HG03432 (cell line): ENCODE results near the gene AGAP2.
"Not testable (repeated sequence)": the region's sequence is repeated elsewhere in the genome, so short reads cannot be mapped to it uniquely, and the experiment has no call there.

Experiments
- ATAC-seq: cut with Tn5 transposase; IDR thresholded peaks from one replicate; pipeline ENCODE4 v1.9.1; 2021; ENCODE audit warnings: mild to moderate bottlenecking, moderate library complexity; ENCODE audit not compliant: unreplicated experiment

AGAP2 gene

GRCh38 chr12:57700317-57700716 lies 38.2 kb downstream of the AGAP2 start:
- no peak for ATAC-seq

DNA sequence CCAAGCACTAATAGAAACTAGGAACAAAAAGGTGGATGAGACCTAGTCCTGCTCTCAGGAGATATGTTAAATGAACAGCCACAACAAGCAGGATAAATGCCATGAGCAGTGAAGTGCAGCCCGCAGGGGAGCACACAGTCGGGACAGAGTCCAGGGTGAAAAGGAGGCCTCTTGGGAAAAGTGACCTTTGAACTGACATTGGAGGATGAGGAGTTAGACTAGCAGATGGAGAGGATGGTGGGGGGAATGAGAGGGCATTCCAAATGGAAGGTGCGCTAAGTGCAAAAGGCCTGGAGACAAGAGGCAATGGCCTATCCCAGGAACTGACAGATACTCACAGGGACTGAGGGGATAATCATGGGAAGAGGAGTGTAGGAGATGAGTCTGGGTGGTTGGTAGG lies 40.1 kb downstream of the AGAP2 start:
- no peak for ATAC-seq

DNA sequence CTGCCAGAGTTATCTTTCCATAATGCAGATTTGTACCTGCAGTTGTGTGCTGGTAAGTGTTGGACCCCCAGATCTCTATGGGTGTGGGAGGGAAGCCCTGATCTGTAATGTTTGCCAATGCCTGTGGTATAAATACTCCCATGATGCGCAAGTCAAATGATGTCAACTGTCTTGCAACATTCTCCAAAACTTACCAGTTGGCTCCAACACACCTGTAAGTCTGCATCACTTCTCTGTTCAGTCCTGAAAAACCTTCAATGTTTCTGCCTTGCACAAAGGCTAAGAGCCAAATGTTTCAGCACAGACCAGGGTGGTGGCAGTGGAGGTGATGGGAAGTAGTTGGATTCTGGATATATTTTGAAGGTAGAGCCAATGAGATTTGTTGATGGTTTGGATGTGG lies 41.5 kb downstream of the AGAP2 start:
- ATAC-seq: no peak

GRCh38 chr12:57695770-57696432 lies 42.6 kb downstream of the AGAP2 start:
- no peak for ATAC-seq

DNA sequence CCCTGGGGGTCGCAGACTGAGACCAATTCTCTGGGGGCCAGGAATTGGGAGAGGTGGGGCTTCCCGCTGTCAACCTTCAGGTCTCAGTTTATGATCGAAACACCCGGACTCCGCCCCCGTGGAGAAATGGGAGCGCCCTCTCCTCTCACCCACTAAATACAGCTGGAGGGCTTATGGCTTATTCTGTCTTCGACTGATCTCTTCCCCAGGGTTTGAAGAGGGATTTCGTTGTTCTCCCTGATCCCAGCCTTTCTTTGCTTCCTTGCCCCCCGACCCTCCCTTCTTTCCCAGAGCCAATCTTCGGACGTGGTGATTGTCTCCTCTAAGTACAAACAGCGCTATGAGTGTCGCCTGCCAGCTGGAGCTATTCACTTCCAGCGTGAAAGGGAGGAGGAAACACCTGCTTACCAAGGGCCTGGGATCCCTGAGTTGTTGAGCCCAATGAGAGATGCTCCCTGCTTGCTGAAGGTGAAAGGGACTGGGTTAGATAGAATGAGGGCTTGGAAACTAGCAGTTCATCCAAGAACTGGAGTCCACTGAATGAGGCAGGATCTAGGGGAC lies 44.0 kb downstream of the AGAP2 start:
- ATAC-seq: no peak

GRCh38 chr12:57693659-57694458 lies 44.7 kb downstream of the AGAP2 start, which contains the start of gene OS9:
Gene OS9 (plus strand): TSS chr12:57694132. CDS start chr12:57694162, 30 bp downstream.
- peak; percentile 97 for ATAC-seq

- no peak for ATAC-seq
These were observed 45.3 kb downstream of the AGAP2 start for GRCh38 chr12:57693317-57693658.

GRCh38 chr12:57692500-57692899 lies 46.0 kb downstream of the AGAP2 start:
- no peak for ATAC-seq

DNA sequence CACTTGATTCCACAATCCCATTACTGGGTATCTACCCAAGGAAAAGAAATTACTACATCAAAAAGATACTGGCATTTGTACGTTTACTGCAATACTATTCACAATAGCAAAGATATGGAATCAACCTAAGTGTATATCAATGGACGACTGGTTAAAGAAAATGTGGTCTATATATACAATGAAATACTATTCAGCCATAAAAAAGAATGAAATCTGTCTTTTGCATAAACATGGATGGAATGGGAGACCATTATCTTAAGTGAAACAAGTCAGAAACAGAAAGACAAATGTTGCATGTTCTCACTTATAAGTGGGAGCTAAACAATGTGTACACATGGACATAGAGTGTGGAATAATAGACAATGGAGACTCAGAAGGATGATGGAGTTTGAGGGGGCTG lies 49.6 kb downstream of the AGAP2 start:
- ATAC-seq: no peak

GRCh38 chr12:57687862-57688261 lies 50.7 kb downstream of the AGAP2 start:
- ATAC-seq: no peak

DNA sequence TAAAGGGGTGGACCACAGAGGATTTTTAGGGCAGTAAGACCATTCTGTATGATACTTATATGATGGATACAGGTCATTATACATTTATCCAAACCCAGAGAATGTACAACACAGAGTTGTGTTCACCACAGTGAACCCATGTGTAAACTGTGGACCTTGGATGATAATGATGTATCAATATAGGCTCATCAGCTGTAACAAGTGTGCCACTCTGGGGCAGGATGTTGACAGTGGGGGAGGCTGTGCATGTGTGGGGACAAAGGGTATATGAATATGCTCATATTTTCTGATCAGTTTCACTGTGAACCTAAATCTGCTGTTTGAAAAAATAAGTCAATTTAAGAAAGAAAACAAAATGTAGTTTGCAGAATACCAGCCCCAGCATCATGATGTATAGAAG lies 58.8 kb downstream of the AGAP2 start:
- no peak for ATAC-seq

- not testable (repeated sequence) for ATAC-seq
These were observed 60.6 kb downstream of the AGAP2 start for GRCh38 chr12:57677947-57678346.

GRCh38 chr12:57674691-57675090 lies 63.9 kb downstream of the AGAP2 start:
- no peak for ATAC-seq
